NCI-H2081 (cell line): ENCODE measurements around the gene GOLT1A.

ENCODE experiments used
- DNase-seq, 2 experiments: peaks; one replicate each; lab custom pipeline; 2025; lab: John Stamatoyannopoulos, UW

GOLT1A gene

GRCh38 chr1:204213668-204214662, at the start of gene GOLT1A:
Gene GOLT1A (minus strand): TSS chr1:204213988. CDS start chr1:204213906, 82 bp downstream.
- no peak for DNase-seq

GRCh38 chr1:204263254-204263910, 49.6 kb upstream of the GOLT1A start:
- no peak for DNase-seq

- no peak for DNase-seq
These were observed 48.9 kb upstream of the GOLT1A start for GRCh38 chr1:204262506-204263253.

GRCh38 chr1:204261746-204262505, 48.1 kb upstream of the GOLT1A start:
- no peak for DNase-seq

- no peak for DNase-seq
These were observed 47.5 kb upstream of the GOLT1A start for GRCh38 chr1:204261266-204261665.

GRCh38 chr1:204260601-204261197, 46.9 kb upstream of the GOLT1A start:
- no peak for DNase-seq

- no peak for DNase-seq
These were observed 46.0 kb upstream of the GOLT1A start for GRCh38 chr1:204259782-204260181.

GRCh38 chr1:204259196-204259595, 45.4 kb upstream of the GOLT1A start:
- no peak for DNase-seq

GRCh38 chr1:204258213-204259115, 44.7 kb upstream of the GOLT1A start:
- DNase-seq: peak; percentile 49 to 68

GRCh38 chr1:204257446-204257845, 43.7 kb upstream of the GOLT1A start:
- DNase-seq: no peak

GRCh38 chr1:204256531-204256930, 42.7 kb upstream of the GOLT1A start:
- DNase-seq: no peak

GRCh38 chr1:204255966-204256365, 42.2 kb upstream of the GOLT1A start:
- no peak for DNase-seq

- peak; percentile 38 to 64 for DNase-seq
These were observed 41.4 kb upstream of the GOLT1A start for GRCh38 chr1:204255225-204255624.

- no peak for DNase-seq
These were observed 40.4 kb upstream of the GOLT1A start for GRCh38 chr1:204254031-204254661.

- no peak for DNase-seq
These were observed 38.3 kb upstream of the GOLT1A start for GRCh38 chr1:204251926-204252689.

GRCh38 chr1:204251286-204251685, 37.5 kb upstream of the GOLT1A start:
- DNase-seq: no peak

- no peak for DNase-seq
These were observed 36.7 kb upstream of the GOLT1A start for GRCh38 chr1:204250428-204251030.

- DNase-seq: peak in 1 of 2 experiments; percentile 16
These were observed 36.1 kb upstream of the GOLT1A start for GRCh38 chr1:204249736-204250427.
